ENCODE data around the gene SCD5.

- TF ChIP-seq, protein P1, sequence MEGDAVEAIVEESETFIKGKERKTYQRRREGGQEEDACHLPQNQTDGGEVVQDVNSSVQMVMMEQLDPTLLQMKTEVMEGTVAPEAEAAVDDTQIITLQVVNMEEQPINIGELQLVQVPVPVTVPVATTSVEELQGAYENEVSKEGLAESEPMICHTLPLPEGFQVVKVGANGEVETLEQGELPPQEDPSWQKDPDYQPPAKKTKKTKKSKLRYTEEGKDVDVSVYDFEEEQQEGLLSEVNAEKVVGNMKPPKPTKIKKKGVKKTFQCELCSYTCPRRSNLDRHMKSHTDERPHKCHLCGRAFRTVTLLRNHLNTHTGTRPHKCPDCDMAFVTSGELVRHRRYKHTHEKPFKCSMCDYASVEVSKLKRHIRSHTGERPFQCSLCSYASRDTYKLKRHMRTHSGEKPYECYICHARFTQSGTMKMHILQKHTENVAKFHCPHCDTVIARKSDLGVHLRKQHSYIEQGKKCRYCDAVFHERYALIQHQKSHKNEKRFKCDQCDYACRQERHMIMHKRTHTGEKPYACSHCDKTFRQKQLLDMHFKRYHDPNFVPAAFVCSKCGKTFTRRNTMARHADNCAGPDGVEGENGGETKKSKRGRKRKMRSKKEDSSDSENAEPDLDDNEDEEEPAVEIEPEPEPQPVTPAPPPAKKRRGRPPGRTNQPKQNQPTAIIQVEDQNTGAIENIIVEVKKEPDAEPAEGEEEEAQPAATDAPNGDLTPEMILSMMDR (IDR thresholded peaks at IDR 0.05) = no peak
- TF ChIP-seq POLR2A (IDR thresholded peaks at IDR 0.05) = no peak
These were observed 41.0 kb upstream of the SCD5 start for GRCh38 chr4:82839624-82840023.

Data from right lobe of liver (tissue), 4 donors.